Smooth muscle cell (in vitro differentiated cells): ENCODE measurements around the gene NRN1L. TPM values are rescaled to one million over a fixed set of nuclear protein-coding genes. Genes with fewer than 3 reads are reported as not detected.
A peak's percentile ranks its signal among the peaks of the same experiment; 100 is the strongest.

ENCODE experiments used
- DNase-seq: peaks from one replicate; lab custom pipeline; 2025; ENCODE audit not compliant: unreplicated experiment; lab: John Stamatoyannopoulos, UW
- H2AFZ ChIP-seq: fragments of 200-600 bp; sonication (generic); 2 replicates; pipeline ENCODE4 v1.6.0; 2016; ENCODE audit warnings: antibody characterized with exemption, low read depth, mild to moderate bottlenecking
- H3F3A ChIP-seq: fragments of 200-600 bp; sonication (generic); 2 replicates; pipeline ENCODE4 v1.6.0; 2017; ENCODE audit warnings: antibody characterized with exemption, low read depth
- H3K27ac ChIP-seq: fragments of 200-600 bp; sonication (generic); 2 replicates; pipeline ENCODE4 v1.5.1; 2016; ENCODE audit warnings: low read depth, mild to moderate bottlenecking
- H3K27me3 ChIP-seq: fragments of 200-600 bp; sonication (generic); 2 replicates; pipeline ENCODE4 v1.6.1; 2016; ENCODE audit warnings: low read depth, mild to moderate bottlenecking
- H3K36me3 ChIP-seq: fragments of 200-600 bp; sonication (generic); 2 replicates; pipeline ENCODE4 v1.5.1; 2016; ENCODE audit warnings: low read depth
- H3K4me1 ChIP-seq: fragments of 200-600 bp; sonication (generic); 2 replicates; pipeline ENCODE4 v1.5.1; 2016; ENCODE audit warnings: low read depth
- H3K4me2 ChIP-seq: fragments of 200-600 bp; sonication (generic); 2 replicates; pipeline ENCODE4 v1.6.0; 2016; ENCODE audit warnings: mild to moderate bottlenecking
- H3K4me3 ChIP-seq: fragments of 200-600 bp; sonication (generic); 2 replicates; pipeline ENCODE4 v1.5.1; 2016; ENCODE audit warnings: mild to moderate bottlenecking
- H3K79me2 ChIP-seq: fragments of 200-600 bp; sonication (generic); 2 replicates; pipeline ENCODE4 v1.6.0; 2016; ENCODE audit warnings: low read depth, mild to moderate bottlenecking
- H3K9ac ChIP-seq: fragments of 200-600 bp; sonication (generic); 2 replicates; pipeline ENCODE4 v1.6.0; 2016; ENCODE audit warnings: low read depth
- H3K9me3 ChIP-seq: fragments of 200-600 bp; sonication (generic); replicated peaks from 2 replicates; pipeline ENCODE4 v1.5.1; 2016; ENCODE audit warnings: low read depth
- H4K20me1 ChIP-seq: fragments of 200-600 bp; sonication (generic); 2 replicates; pipeline ENCODE4 v1.6.0; 2016; ENCODE audit warnings: low read depth
- WGBS: methylation state at CpG from one replicate; pipeline ENCODE4 v1.1.7; 2016; ENCODE audit warnings: low lambda C conversion rate; 5-methylcytosine and 5-hydroxymethylcytosine counted together
- polyA plus RNA-seq: library from polyadenylated mRNA; unstranded; fragments of >200 nt; fragmentation: Nextera tagmentation; extraction: Ambion mirVana; gene quantifications from 2 replicates; pipeline ENCODE4 v1.2.1, GENCODE V29; 2016
- total RNA-seq: library from RNA; depleted of rRNA; stranded (reverse); fragments of >200 nt; gene quantifications from 2 replicates; pipeline ENCODE4 v1.2.3, GENCODE V29; 2014
- TF ChIP-seq, protein P1 (sequence below): fragments of 200-600 bp; sonication (generic); IDR thresholded peaks from 2 replicates; pipeline ENCODE4 v1.5.1; 2017; ENCODE audit warnings: borderline replicate concordance, mild to moderate bottlenecking, antibody characterized with exemption; ENCODE audit not compliant: insufficient read depth, poor library complexity, severe bottlenecking

Gene NRN1L
- total and polyA plus RNA-seq, 2 experiments from 2014 or later, result 0.57 TPM; not detected in 1

DNA sequence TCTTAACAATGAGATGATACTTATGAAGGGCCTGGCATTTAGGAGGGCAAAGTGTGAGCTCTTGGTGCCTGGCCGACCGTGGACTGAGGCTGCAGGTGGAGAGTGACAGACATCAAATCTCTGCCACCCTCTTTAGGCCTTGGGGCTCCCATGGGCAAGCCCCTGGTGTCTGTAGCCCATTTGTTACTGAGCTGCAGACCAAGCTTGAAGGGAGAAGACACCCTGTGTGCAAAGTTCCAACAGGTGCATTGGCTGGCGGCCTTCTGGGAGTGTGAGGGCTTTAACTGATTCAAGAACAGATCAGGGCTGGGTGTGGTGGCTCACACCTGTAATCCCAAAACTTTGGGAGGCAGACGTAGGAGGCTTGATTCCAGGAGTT is 47.8 kb downstream of the NRN1L start:
- no peaks in the 10 kb centered on the region for H3K27me3 ChIP-seq
- H3K36me3 ChIP-seq, result no peaks in the 10 kb centered on the region
- no peak overlapping the region for H3K27ac ChIP-seq
- H3K4me2 ChIP-seq, result no peak overlapping the region
- no peak overlapping the region for H2AFZ ChIP-seq
- no peaks in the 10 kb centered on the region for H3K9me3 ChIP-seq
- H3F3A ChIP-seq, result no peaks in the 10 kb centered on the region
- 91% methylated on average over 4 of the region's 4 CpGs for WGBS
- no peak for DNase-seq
- TF ChIP-seq, protein P1, sequence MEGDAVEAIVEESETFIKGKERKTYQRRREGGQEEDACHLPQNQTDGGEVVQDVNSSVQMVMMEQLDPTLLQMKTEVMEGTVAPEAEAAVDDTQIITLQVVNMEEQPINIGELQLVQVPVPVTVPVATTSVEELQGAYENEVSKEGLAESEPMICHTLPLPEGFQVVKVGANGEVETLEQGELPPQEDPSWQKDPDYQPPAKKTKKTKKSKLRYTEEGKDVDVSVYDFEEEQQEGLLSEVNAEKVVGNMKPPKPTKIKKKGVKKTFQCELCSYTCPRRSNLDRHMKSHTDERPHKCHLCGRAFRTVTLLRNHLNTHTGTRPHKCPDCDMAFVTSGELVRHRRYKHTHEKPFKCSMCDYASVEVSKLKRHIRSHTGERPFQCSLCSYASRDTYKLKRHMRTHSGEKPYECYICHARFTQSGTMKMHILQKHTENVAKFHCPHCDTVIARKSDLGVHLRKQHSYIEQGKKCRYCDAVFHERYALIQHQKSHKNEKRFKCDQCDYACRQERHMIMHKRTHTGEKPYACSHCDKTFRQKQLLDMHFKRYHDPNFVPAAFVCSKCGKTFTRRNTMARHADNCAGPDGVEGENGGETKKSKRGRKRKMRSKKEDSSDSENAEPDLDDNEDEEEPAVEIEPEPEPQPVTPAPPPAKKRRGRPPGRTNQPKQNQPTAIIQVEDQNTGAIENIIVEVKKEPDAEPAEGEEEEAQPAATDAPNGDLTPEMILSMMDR, result no peak
- no peaks in the 10 kb centered on the region for H3K79me2 ChIP-seq
- peaks cover 12% of the 10 kb centered on the region for H3K4me1 ChIP-seq
- no peak overlapping the region for H3K4me3 ChIP-seq
- peaks cover 23% of the 10 kb centered on the region for H4K20me1 ChIP-seq
- no peak overlapping the region for H3K9ac ChIP-seq

DNA sequence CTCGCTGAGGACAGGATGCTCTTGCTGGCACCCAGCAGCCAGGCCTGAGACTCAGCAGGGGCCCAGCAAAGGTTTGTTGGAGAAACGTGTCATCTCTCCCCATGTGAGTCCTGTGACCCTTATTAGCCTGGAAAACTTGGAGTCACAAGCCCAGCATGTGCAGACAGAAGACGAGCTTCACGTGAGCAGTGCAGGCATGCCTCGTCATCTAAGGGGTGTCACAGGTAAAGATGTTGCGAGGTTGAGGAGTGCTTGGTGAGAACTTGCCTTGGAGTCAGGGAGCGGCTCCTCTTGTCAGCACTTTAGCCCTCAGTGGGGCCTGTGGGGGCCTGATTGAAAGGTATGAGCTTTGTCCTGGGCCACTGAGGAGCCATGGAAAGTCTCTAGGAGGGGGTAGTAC is 49.1 kb downstream of the NRN1L start:
- no peak for DNase-seq
- Histone ChIP-seq H3K4me3 (no peak overlapping the region), H3K27me3 (no peaks in the 10 kb centered on the region), H3K79me2 (no peaks in the 10 kb centered on the region), H3K27ac (no peak overlapping the region), H3K9ac (no peak overlapping the region), H3F3A (no peaks in the 10 kb centered on the region), H4K20me1 (peaks cover 11% of the 10 kb centered on the region), H2AFZ (no peak overlapping the region), H3K9me3 (no peaks in the 10 kb centered on the region), H3K4me1 (peaks cover 12% of the 10 kb centered on the region), H3K4me2 (no peak overlapping the region), H3K36me3 (no peaks in the 10 kb centered on the region)
- WGBS, result 89% methylated on average over 7 of the region's 7 CpGs
- TF ChIP-seq, protein P1, result no peak

DNA sequence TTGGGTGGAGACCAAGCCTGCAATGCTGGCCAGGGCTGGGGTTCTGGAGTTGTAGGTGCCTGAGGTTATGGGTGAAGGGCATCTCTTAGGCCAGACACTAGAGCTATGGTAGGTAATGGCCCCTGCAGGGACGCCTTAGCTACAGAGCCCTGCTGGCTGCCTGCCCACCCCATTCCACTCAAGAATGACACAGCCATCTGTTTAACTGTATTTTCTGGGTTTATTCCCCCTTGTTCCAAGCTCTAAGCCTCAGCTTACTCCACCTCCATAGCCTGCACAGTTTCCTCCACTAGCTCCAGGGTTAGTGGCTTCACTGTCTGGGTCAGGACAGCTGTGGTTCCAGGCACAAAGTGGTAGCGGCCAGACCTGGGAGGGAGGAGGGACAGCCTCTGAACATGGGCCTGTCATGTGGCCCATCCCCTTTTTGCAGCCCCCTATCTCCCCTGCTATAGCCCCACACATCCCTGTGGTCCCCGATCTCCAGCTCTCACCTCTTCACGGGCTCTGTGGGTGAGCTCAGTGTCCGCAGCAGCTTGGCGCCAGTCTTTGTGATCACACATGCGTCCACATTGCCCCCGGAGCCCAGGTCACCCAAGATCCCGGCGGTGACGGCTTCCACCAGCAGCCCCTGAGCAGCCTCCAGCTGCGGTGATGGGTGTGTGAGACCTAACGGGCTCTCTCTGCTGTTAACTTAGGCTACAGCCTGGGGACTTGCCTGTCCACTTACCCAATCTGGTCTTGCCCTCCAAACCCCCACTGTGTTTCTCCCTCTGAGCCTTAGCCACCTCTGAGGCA is 49.8 kb downstream of the NRN1L start:
- H3K4me1 ChIP-seq, result peaks cover 12% of the 10 kb centered on the region
- peak overlapping the region; percentile 86 for H3K4me2 ChIP-seq
- TF ChIP-seq, protein P1, result no peak
- no peak overlapping the region for H3K27ac ChIP-seq
- no peak overlapping the region for H3K9ac ChIP-seq
- H2AFZ ChIP-seq, result no peak overlapping the region
- H3K4me3 ChIP-seq, result peak overlapping the region; percentile 87
- 56% methylated on average over 13 of the region's 13 CpGs for WGBS
- H3K79me2 ChIP-seq, result no peaks in the 10 kb centered on the region
- no peaks in the 10 kb centered on the region for H3K27me3 ChIP-seq
- DNase-seq, result no peak
- no peaks in the 10 kb centered on the region for H3K36me3 ChIP-seq
- H3F3A ChIP-seq, result no peaks in the 10 kb centered on the region
- H3K9me3 ChIP-seq, result no peaks in the 10 kb centered on the region
- peaks cover 15% of the 10 kb centered on the region for H4K20me1 ChIP-seq

DNA sequence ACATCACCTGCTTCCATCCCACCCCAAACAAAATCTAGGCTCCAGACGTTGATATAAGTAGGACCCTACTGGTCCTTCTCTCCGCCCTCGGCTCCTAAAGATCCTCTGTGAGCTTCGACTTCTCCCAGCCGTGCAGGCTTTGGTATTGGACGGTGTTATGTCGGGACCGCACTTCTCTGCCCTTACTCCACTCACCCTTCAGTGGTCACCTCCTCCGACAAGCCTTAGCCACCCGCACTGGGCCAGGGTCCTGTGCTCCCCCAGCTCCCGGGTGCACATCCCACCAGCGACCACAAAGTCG is 50.4 kb downstream of the NRN1L start:
- 7% methylated on average over 13 of the region's 13 CpGs for WGBS
- H3K4me2 ChIP-seq, result peak overlapping the region; percentile 86
- peak overlapping the region; percentile 87 for H3K4me3 ChIP-seq
- H3K27me3 ChIP-seq, result no peaks in the 10 kb centered on the region
- H3F3A ChIP-seq, result no peaks in the 10 kb centered on the region
- no peak for DNase-seq
- no peaks in the 10 kb centered on the region for H3K36me3 ChIP-seq
- TF ChIP-seq, protein P1, result no peak
- H4K20me1 ChIP-seq, result peaks cover 15% of the 10 kb centered on the region
- no peaks in the 10 kb centered on the region for H3K79me2 ChIP-seq
- H3K9me3 ChIP-seq, result no peaks in the 10 kb centered on the region
- no peak overlapping the region for H3K27ac ChIP-seq
- no peak overlapping the region for H2AFZ ChIP-seq
- H3K9ac ChIP-seq, result peak overlapping the region; percentile 31
- peaks cover 12% of the 10 kb centered on the region for H3K4me1 ChIP-seq
